ENCODE results near the gene ADAM8. TPM values are rescaled to one million over a fixed set of nuclear protein-coding genes. Genes with fewer than 3 reads are reported as not detected.
"Not testable (repeated sequence)": the region's sequence is repeated elsewhere in the genome, so short reads cannot be mapped to it uniquely, and the experiment has no call there.

ADAM8 gene
- polyA plus RNA-seq, 1 experiment, result 0.77 TPM

GRCh38 chr10:133324198-133324792 lies 47.6 kb upstream of the ADAM8 start:
- H3K27me3 ChIP-seq (ENCODE audit: control insufficient read depth, insufficient read depth, low read length), result peaks cover 8% of the 10 kb centered on the region
- H3K36me3 ChIP-seq (ENCODE audit: control insufficient read depth, insufficient read depth, low read length), result no peaks in the 10 kb centered on the region
- no peak for DNase-seq (ENCODE audit: low read depth)
- no peak overlapping the region for H3K4me3 ChIP-seq (ENCODE audit: low read depth, low read length)
- no peak for TF ChIP-seq CTCF (IDR thresholded peaks at IDR 0.05; ENCODE audit: insufficient read depth, low read depth, low read length)
- ChIA-PET POLR2A (interaction anchor here (0.6 kb wide), 1 partner anchor 110 kb away, joined by 6 read pairs; no protein-coding TSS in a partner anchor), CTCF (interaction anchor here (0.6 to 2.0 kb wide), 3 partner anchors 9 to 16 kb away, joined by 3 to 6 read pairs (median 5); no protein-coding TSS in a partner anchor)

GRCh38 chr10:133322064-133322709 lies 45.5 kb upstream of the ADAM8 start:
- H3K4me3 ChIP-seq (ENCODE audit: low read depth, low read length); H3K27me3 ChIP-seq (ENCODE audit: control insufficient read depth, insufficient read depth, low read length); DNase-seq (ENCODE audit: low read depth); POLR2A ChIA-PET; H3K36me3 ChIP-seq (ENCODE audit: control insufficient read depth, insufficient read depth, low read length): not testable (repeated sequence)
- CTCF ChIA-PET, result interaction anchor here (1.3 kb wide), 1 partner anchor 179 kb away, joined by 4 read pairs; no protein-coding TSS in a partner anchor

- POLR2A ChIA-PET; DNase-seq (ENCODE audit: low read depth); H3K27me3 ChIP-seq (ENCODE audit: control insufficient read depth, insufficient read depth, low read length); H3K36me3 ChIP-seq (ENCODE audit: control insufficient read depth, insufficient read depth, low read length); H3K4me3 ChIP-seq (ENCODE audit: low read depth, low read length): not testable (repeated sequence)
- CTCF ChIA-PET, result interaction anchor here (1.3 to 1.9 kb wide), 3 partner anchors 9 to 177 kb away, joined by 3 to 6 read pairs (median 4); no protein-coding TSS in a partner anchor
Measured at GRCh38 chr10:133320852-133321422, 44.3 kb upstream of the ADAM8 start.

- Histone ChIP-seq H3K27me3 (ENCODE audit: control insufficient read depth, insufficient read depth, low read length) (no peaks in the 10 kb centered on the region; the same call in 1 of the 2 replicates), H3K4me3 (ENCODE audit: low read depth, low read length) (peak overlapping the region; percentile 36), H3K36me3 (ENCODE audit: control insufficient read depth, insufficient read depth, low read length) (no peaks in the 10 kb centered on the region)
- no peak for DNase-seq (ENCODE audit: low read depth)
- POLR2A ChIA-PET, result no interaction called here
- peak; percentile 93 for TF ChIP-seq CTCF (IDR thresholded peaks at IDR 0.05; ENCODE audit: insufficient read depth, low read depth, low read length)
- CTCF ChIA-PET, result interaction anchor here (0.6 to 1.1 kb wide), 6 partner anchors 8 to 173 kb away, joined by 3 to 4 read pairs (median 3); no protein-coding TSS in a partner anchor
Measured at GRCh38 chr10:133318494-133319127, 41.9 kb upstream of the ADAM8 start.

GRCh38 chr10:133316732-133317131 lies 40.1 kb upstream of the ADAM8 start:
- H3K36me3 ChIP-seq (ENCODE audit: control insufficient read depth, insufficient read depth, low read length), result peaks cover 6% of the 10 kb centered on the region
- no peak for DNase-seq (ENCODE audit: low read depth)
- H3K27me3 ChIP-seq (ENCODE audit: control insufficient read depth, insufficient read depth, low read length), result no peaks in the 10 kb centered on the region; the same call in 1 of the 2 replicates
- H3K4me3 ChIP-seq (ENCODE audit: low read depth, low read length), result no peak overlapping the region
- TF ChIP-seq CTCF (IDR thresholded peaks at IDR 0.05; ENCODE audit: insufficient read depth, low read depth, low read length), result no peak
- POLR2A ChIA-PET, result no interaction called here
- CTCF ChIA-PET, result no interaction called here

GRCh38 chr10:133316266-133316665 lies 39.6 kb upstream of the ADAM8 start:
- peaks cover 8% of the 10 kb centered on the region for H3K36me3 ChIP-seq (ENCODE audit: control insufficient read depth, insufficient read depth, low read length)
- no peak for DNase-seq (ENCODE audit: low read depth)
- POLR2A ChIA-PET, result no interaction called here
- H3K27me3 ChIP-seq (ENCODE audit: control insufficient read depth, insufficient read depth, low read length), result no peaks in the 10 kb centered on the region; the same call in 1 of the 2 replicates
- CTCF ChIA-PET, result interaction anchor here (1.4 to 2.6 kb wide), 2 partner anchors 8 to 13 kb away, joined by 6 to 20 read pairs; no protein-coding TSS in a partner anchor
- H3K4me3 ChIP-seq (ENCODE audit: low read depth, low read length), result no peak overlapping the region
- no peak for TF ChIP-seq CTCF (IDR thresholded peaks at IDR 0.05; ENCODE audit: insufficient read depth, low read depth, low read length)
